IPS-20b (cell line): Measurements from ENCODE around the gene AIPL1.

Source experiments
- H3K27ac ChIP-seq: one replicate; pipeline ENCODE4 v1.5.1; 2013; ENCODE audit warnings: low read length
- H3K27me3 ChIP-seq: 2 replicates; pipeline ENCODE4 v1.6.1; 2013; ENCODE audit warnings: mild to moderate bottlenecking, low read length, inconsistent platforms; ENCODE audit not compliant: insufficient read depth
- H3K36me3 ChIP-seq: 2 replicates; pipeline ENCODE4 v1.6.1; 2013; ENCODE audit warnings: low read depth, mild to moderate bottlenecking, inconsistent platforms, low read length, moderate library complexity; ENCODE audit not compliant: insufficient read depth
- H3K4me1 ChIP-seq: 2 replicates; pipeline ENCODE4 v1.6.1; 2013; ENCODE audit warnings: mild to moderate bottlenecking, control low read depth, inconsistent platforms, low read length, moderate library complexity; ENCODE audit not compliant: insufficient read depth
- H3K4me3 ChIP-seq: 2 replicates; pipeline ENCODE4 v1.5.1; 2013; ENCODE audit warnings: mild to moderate bottlenecking, low read length, inconsistent platforms
- H3K9ac ChIP-seq: 2 replicates; pipeline ENCODE4 v1.6.1; 2013; ENCODE audit warnings: low read depth, mild to moderate bottlenecking, inconsistent platforms, low read length, moderate library complexity
- H3K9me3 ChIP-seq: 2 replicates; pipeline ENCODE4 v1.6.1; 2013; ENCODE audit warnings: mild to moderate bottlenecking, low read depth, low read length, inconsistent platforms; ENCODE audit not compliant: insufficient read depth

Gene AIPL1

GRCh38 chr17:6442775-6443174, 7.9 kb upstream of the AIPL1 start:
- Histone ChIP-seq H3K4me1 (peaks cover 20% of the 10 kb centered on the region; the same call in 1 of the 2 replicates), H3K36me3 (peaks cover 27% of the 10 kb centered on the region), H3K27me3 (no peaks in the 10 kb centered on the region), H3K4me3 (no peak overlapping the region), H3K27ac (no peak overlapping the region), H3K9me3 (no peaks in the 10 kb centered on the region), H3K9ac (no peak overlapping the region; the same call in 1 of the 2 replicates)

- Histone ChIP-seq H3K9ac (no peak overlapping the region), H3K27ac (no peak overlapping the region), H3K9me3 (no peaks in the 10 kb centered on the region), H3K36me3 (no peaks in the 10 kb centered on the region), H3K4me1 (peaks cover 18% of the 10 kb centered on the region; the same call in 1 of the 2 replicates), H3K4me3 (peak overlapping the region; percentile 3; the same call in 1 of the 2 replicates), H3K27me3 (no peaks in the 10 kb centered on the region)
These were observed 5.0 kb upstream of the AIPL1 start for GRCh38 chr17:6439951-6440350.

- Histone ChIP-seq H3K9me3 (no peaks in the 10 kb centered on the region), H3K36me3 (no peaks in the 10 kb centered on the region), H3K27ac (no peak overlapping the region), H3K4me1 (peaks cover 14% of the 10 kb centered on the region; the same call in 1 of the 2 replicates), H3K9ac (no peak overlapping the region), H3K27me3 (no peaks in the 10 kb centered on the region), H3K4me3 (no peak overlapping the region)
These were observed 3.0 kb upstream of the AIPL1 start for GRCh38 chr17:6437956-6438355.

- Histone ChIP-seq H3K27me3 (no peaks in the 10 kb centered on the region), H3K9me3 (no peaks in the 10 kb centered on the region), H3K36me3 (no peaks in the 10 kb centered on the region), H3K9ac (no peak overlapping the region), H3K4me1 (peaks cover 14% of the 10 kb centered on the region; the same call in 1 of the 2 replicates), H3K4me3 (peak overlapping the region; percentile 36; the same call in 1 of the 2 replicates), H3K27ac (no peak overlapping the region)
These were observed 2.5 kb upstream of the AIPL1 start for GRCh38 chr17:6437466-6437865.

- H3K9me3 ChIP-seq = peaks cover 5% of the 10 kb centered on the region; the same call in 1 of the 2 replicates
- H3K4me1 ChIP-seq = peaks cover 14% of the 10 kb centered on the region; the same call in 1 of the 2 replicates
- H3K4me3 ChIP-seq = no peak overlapping the region
- H3K36me3 ChIP-seq = no peaks in the 10 kb centered on the region
- H3K9ac ChIP-seq = no peak overlapping the region
- no peaks in the 10 kb centered on the region for H3K27me3 ChIP-seq
- H3K27ac ChIP-seq = no peak overlapping the region
These were observed 1.0 kb upstream of the AIPL1 start for GRCh38 chr17:6435968-6436367.

- Histone ChIP-seq H3K27me3 (no peaks in the 10 kb centered on the region), H3K9ac (no peak overlapping the region), H3K27ac (no peak overlapping the region), H3K4me1 (no peaks in the 10 kb centered on the region), H3K9me3 (peaks cover 12% of the 10 kb centered on the region), H3K4me3 (no peak overlapping the region), H3K36me3 (no peaks in the 10 kb centered on the region)
These were observed 4.2 kb downstream of the AIPL1 start for GRCh38 chr17:6430769-6431168.

GRCh38 chr17:6429266-6429665, 5.7 kb downstream of the AIPL1 start:
- Histone ChIP-seq H3K4me3 (no peak overlapping the region), H3K27me3 (no peaks in the 10 kb centered on the region), H3K9me3 (peaks cover 12% of the 10 kb centered on the region), H3K4me1 (no peaks in the 10 kb centered on the region), H3K36me3 (no peaks in the 10 kb centered on the region), H3K9ac (no peak overlapping the region), H3K27ac (no peak overlapping the region)

GRCh38 chr17:6428207-6428965, 6.5 kb downstream of the AIPL1 start:
- Histone ChIP-seq H3K4me3 (no peak overlapping the region), H3K27me3 (no peaks in the 10 kb centered on the region), H3K9me3 (peaks cover 12% of the 10 kb centered on the region), H3K4me1 (no peaks in the 10 kb centered on the region), H3K36me3 (no peaks in the 10 kb centered on the region), H3K27ac (no peak overlapping the region), H3K9ac (no peak overlapping the region)

- H3K9me3 ChIP-seq = peaks cover 12% of the 10 kb centered on the region
- H3K36me3 ChIP-seq = no peaks in the 10 kb centered on the region
- H3K27ac ChIP-seq = no peak overlapping the region
- no peaks in the 10 kb centered on the region for H3K27me3 ChIP-seq
- H3K9ac ChIP-seq = no peak overlapping the region
- H3K4me1 ChIP-seq = no peaks in the 10 kb centered on the region
- H3K4me3 ChIP-seq = no peak overlapping the region
These were observed 7.6 kb downstream of the AIPL1 start for GRCh38 chr17:6427279-6427781.

GRCh38 chr17:6426356-6427101, 8.4 kb downstream of the AIPL1 start:
- no peak overlapping the region for H3K27ac ChIP-seq
- peaks cover 12% of the 10 kb centered on the region for H3K9me3 ChIP-seq
- no peak overlapping the region for H3K9ac ChIP-seq
- no peaks in the 10 kb centered on the region for H3K36me3 ChIP-seq
- H3K4me3 ChIP-seq = no peak overlapping the region
- no peaks in the 10 kb centered on the region for H3K4me1 ChIP-seq
- H3K27me3 ChIP-seq = no peaks in the 10 kb centered on the region

GRCh38 chr17:6425407-6425806, 9.5 kb downstream of the AIPL1 start:
- H3K4me3 ChIP-seq = no peak overlapping the region
- H3K4me1 ChIP-seq = no peaks in the 10 kb centered on the region
- peaks cover under 1% of the 10 kb centered on the region; the same call in 1 of the 2 replicates for H3K9me3 ChIP-seq
- no peaks in the 10 kb centered on the region for H3K36me3 ChIP-seq
- H3K27me3 ChIP-seq = no peaks in the 10 kb centered on the region
- H3K27ac ChIP-seq = no peak overlapping the region
- H3K9ac ChIP-seq = no peak overlapping the region
